GM18508 (cell line): ENCODE measurements around the gene GMPPB.
A peak's percentile ranks its signal among the peaks of the same experiment; 100 is the strongest.

ENCODE experiments used
- ATAC-seq: cut with Tn5 transposase; IDR thresholded peaks from one replicate; pipeline ENCODE4 v1.9.1; 2021; ENCODE audit warnings: moderate number of reproducible peaks; ENCODE audit not compliant: insufficient read depth, unreplicated experiment

The GMPPB gene

DNA sequence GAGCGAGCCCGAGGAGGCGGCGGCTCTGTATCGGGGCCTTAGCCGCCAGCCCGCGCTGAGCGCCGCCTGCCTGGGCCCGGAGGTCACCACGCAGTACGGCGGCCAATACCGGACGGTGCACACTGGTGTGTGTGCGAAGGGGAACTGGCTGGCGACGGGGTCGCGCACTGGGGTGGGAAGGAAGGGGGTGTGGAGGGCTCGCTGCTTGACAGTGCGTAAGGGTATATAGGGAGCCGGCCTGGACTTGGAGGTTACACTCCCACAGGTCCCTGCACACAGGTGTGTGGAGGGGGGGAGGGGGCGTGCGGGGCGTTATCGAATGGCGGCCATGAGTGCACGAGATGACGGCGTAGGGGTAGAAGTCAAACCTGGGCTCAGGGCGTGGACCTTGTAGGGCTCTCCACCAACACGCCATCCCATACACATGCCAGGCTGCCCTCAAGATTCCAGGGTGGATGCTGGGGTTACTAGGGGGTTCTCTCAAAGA, 49.2 kb downstream of the GMPPB start:
- peak; percentile 19 for ATAC-seq

DNA sequence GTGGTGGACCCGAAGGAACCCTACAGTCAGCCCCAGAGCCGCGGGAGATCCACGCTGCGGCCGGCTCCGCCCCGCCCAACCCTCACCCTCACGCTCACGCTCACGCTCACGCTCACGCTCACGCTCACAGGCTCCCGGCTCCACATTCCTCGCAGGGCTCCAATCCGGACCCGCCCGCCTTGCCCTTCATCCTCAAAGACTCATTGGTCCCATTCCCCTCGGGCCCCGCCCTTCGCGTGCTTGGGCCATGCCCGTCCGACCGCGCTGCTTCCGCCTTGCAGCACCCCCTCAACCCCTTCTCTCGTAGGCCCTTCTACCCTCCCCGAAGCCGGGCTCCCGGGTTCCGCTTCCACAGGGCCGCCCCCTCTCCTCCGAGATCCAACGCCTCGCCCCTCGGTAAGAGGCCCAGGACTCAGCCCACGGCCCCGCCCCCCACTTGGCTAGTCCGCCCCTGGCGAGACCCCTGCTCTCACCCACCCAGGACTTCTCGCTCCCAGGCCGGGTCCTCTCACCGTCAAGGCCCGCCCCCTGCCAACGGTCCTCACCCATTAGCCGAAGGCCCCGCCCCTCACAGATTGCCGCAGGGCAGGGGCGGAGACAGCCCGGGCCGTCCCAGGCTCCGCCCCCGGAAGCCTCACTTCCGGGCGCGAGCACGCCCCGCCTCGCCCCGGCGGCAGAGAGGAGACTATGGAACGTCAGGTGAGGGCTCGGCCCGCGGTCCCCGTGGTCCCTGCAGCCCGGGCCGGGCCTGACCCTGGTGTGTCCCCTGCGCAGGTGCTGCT, 49.8 kb downstream of the GMPPB start, which contains the start of gene APEH:
APEH (plus strand) TSS at position 637 of the 782 bp plus-strand sequence; CDS start at position 688, 51 bp downstream.
- peak; percentile 49 for ATAC-seq

DNA sequence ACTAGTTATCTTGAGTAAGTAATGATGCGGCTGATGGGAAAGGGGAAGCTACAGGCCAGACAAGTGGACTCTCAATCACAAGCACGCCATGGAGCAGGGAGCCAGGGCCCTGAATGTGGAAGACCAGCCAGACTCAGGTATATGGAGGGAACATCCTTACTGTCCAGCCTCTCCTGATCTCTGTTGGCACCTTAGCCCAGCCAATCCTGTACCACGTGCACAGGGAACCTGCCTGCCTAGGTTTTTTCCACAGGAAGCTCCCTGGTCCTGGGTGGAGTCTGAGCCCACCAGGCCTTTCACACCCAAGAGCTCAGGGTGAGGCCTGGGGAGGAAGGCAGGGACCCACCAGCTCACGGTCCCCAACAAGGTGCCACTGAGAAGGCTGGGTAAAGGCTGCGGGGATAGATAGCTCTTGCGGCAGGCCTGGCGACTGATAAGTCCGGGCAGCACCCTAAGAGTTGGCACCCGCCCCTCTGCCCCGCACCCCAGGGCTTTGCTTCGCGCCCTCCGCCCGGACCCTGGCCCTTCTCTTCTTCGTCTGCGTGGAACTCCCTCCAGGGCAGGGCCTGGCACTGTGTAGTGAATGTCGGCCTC, 50.5 kb downstream of the GMPPB start:
- ATAC-seq, result no peak

DNA sequence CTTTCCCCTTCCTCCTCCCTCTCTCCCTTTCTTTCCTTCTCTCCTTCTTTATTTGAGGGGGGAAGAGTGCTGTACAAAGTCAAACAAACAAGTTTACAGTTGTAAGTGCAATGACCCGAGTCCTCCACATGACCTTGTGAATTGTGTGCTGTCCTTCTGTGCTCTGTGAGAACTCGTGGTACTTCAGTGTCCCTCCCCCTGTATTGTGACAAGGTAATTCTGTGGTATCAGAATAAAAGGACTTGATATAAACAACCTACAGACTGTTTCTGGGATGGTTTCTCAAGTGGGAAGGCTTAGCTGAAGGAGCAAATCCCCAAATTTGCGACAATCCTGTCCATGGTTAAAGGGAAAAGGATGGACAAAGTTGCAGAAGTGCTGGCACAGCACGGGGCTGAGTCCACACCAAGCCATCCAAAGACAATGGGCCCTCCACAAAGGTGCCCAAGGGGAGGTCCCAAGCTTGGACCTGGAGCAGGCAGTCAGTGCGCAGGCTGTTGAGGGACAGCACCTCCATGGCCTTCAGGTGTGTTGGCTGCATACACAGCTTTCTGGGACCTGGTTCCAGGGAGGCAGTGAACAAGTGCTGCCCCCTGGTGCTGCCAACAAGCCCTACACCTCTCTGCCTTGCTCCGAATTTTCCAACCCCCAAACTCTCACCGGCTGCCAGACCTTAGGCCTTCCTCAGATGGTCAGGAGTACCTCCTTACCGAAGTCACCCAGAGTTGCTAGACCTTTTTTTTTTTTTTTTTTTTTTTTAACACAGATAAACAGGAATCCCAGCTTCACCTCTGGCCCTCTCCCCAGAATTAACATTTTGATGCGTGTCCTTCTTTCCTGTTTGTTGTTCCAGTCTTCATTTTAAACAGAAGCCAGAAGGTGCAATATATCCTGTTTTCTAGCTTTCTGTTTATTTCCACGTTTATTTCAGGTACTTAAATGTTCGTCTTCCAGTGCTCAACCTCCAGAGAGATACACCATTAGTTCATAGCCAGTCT, 52.2 kb downstream of the GMPPB start:
- no peak for ATAC-seq

DNA sequence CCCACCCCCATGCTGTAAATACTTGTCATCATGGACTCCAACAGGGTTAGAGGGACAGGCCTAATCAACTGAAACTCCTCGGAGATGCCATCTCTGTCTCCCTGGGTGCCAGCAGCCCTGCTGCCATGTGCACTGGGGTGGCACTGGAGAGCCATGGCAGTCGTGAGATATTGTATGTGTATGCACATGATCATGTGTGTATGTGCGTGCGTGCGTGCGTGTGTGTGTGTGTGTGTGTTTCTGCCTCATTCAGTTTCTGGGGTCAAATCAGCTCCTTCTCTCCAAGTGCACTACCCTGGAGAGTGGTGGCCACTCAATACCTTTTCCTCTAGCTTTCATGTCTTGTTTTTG, 52.8 kb downstream of the GMPPB start:
- no peak for ATAC-seq
